K562 (cell line): ENCODE measurements around the gene NRSN2. TPM values are rescaled to one million over a fixed set of nuclear protein-coding genes. Genes with fewer than 3 reads are reported as not detected.

Source experiments
- ARID2 ChIP-seq: fragments of 450-650 bp; IDR thresholded peaks from 2 replicates; pipeline ENCODE4 v1.6.1; 2017; ENCODE audit warnings: antibody characterized with exemption, mild to moderate bottlenecking
- ATF7 ChIP-seq: fragments of 450-650 bp; IDR thresholded peaks from 2 replicates; pipeline ENCODE4 v1.7.1; 2014; ENCODE audit warnings: mild to moderate bottlenecking, moderate library complexity
- CC2D1A ChIP-seq: fragments of 450-650 bp; IDR thresholded peaks from 2 replicates; pipeline ENCODE4 v1.6.1; 2017; ENCODE audit warnings: mild to moderate bottlenecking
- CREM ChIP-seq: IDR thresholded peaks from 2 replicates; pipeline ENCODE4 v1.6.1; 2014; ENCODE audit warnings: antibody characterized with exemption, low read depth
- EP300 ChIP-seq: IDR thresholded peaks from 2 replicates; pipeline ENCODE4 v1.6.1; 2012; ENCODE audit warnings: low read length, improper control_type of control experiment
- GABPB1 ChIP-seq: sonication (generic); formaldehyde crosslinking; IDR thresholded peaks from 2 replicates; pipeline ENCODE4 v1.8.0; 2022; ENCODE audit warnings: mild to moderate bottlenecking, missing genetic modification reagents
- JUN ChIP-seq, 2 experiments: sonication (generic) in 1 of 2; formaldehyde crosslinking in 1 of 2; IDR thresholded peaks; 2 replicates each; pipeline versions ENCODE4 v1.6.1 to v1.8.0; 2012 to 2022; ENCODE audit warnings: borderline replicate concordance in 2 of 2, mild to moderate bottlenecking in 2 of 2, improper control_type of control experiment in 1 of 2, low read depth in 1 of 2, low read length in 1 of 2, missing genetic modification reagents in 1 of 2
- MAFF ChIP-seq: IDR thresholded peaks from 2 replicates; pipeline ENCODE4 v1.6.1; 2012; ENCODE audit warnings: low read length, improper control_type of control experiment
- NFIC ChIP-seq: fragments of 450-650 bp; IDR thresholded peaks from 2 replicates; pipeline ENCODE4 v1.6.1; 2017; ENCODE audit warnings: mild to moderate bottlenecking, inconsistent platforms
- POLR2AphosphoS5 ChIP-seq: IDR thresholded peaks from 2 replicates; pipeline ENCODE4 v1.6.1; 2011; ENCODE audit warnings: mild to moderate bottlenecking, low read depth, low read length, moderate library complexity; ENCODE audit not compliant: control insufficient read depth, insufficient read depth
- SP1 ChIP-seq: sonication (generic); formaldehyde crosslinking; IDR thresholded peaks from 2 replicates; pipeline ENCODE4 v1.8.1; 2022; ENCODE audit warnings: mild to moderate bottlenecking, missing genetic modification reagents
- ZBTB7A ChIP-seq: IDR thresholded peaks from 2 replicates; pipeline ENCODE4 v1.6.1; 2011; ENCODE audit warnings: low read depth, mild to moderate bottlenecking, low read length, moderate library complexity, borderline replicate concordance; ENCODE audit not compliant: control insufficient read depth
- ZNF146 ChIP-seq: IDR thresholded peaks from one replicate; pipeline ENCODE4 v1.6.1; 2018; ENCODE audit warnings: missing compliant biosample characterization; ENCODE audit not compliant: unreplicated experiment
- ZNF584 ChIP-seq: fragments of 200-800 bp; sonication (Bioruptor generic); IDR thresholded peaks from 2 replicates; pipeline ENCODE4 v1.6.1; 2016; ENCODE audit warnings: low read depth, mild to moderate bottlenecking, missing genetic modification characterization, missing compliant biosample characterization
- polyA plus RNA-seq, 8 experiments: library from polyadenylated mRNA; depleted of rRNA in 4 of 8; stranded (reverse) in 5 of 8; unstranded in 3 of 8; fragments of >200 nt; fragmentation: Nextera tagmentation in 2 of 8; fragmentation: Illumina TruSeq in 1 of 8; extraction: Ambion mirVana in 2 of 8; extraction: Trizol in 1 of 8; gene quantifications; 2 replicates each; pipeline versions ENCODE4 v1.2.1 to v1.2.3, GENCODE V29; 2011 to 2014; ENCODE audit warnings: inconsistent platforms in 1 of 8, missing spikeins in 1 of 8
- total RNA-seq, 7 experiments: library from RNA; depleted of rRNA in 6 of 7; stranded (reverse); fragments of >200 nt in 6 of 7; fragmentation: Illumina TruSeq in 2 of 7; extraction: Trizol in 2 of 7; gene quantifications; 2 replicates each; pipeline versions ENCODE4 v1.2.1 to v1.2.3, GENCODE V29; 2011 to 2021; ENCODE audit warnings: low replicate concordance in 1 of 7
- TF ChIP-seq, protein P1 (sequence below): fragments of 450-650 bp; formaldehyde crosslinking; IDR thresholded peaks from 2 replicates; pipeline ENCODE4 v1.4.0; 2020; ENCODE audit warnings: mild to moderate bottlenecking, moderate library complexity
- TF ChIP-seq, protein P2 (sequence below), 2 experiments: fragments of 450-650 bp; formaldehyde crosslinking in 1 of 2; IDR thresholded peaks; 2 replicates each; pipeline versions ENCODE4 v1.4.0 to v1.6.1; 2014 to 2020; ENCODE audit warnings: mild to moderate bottlenecking in 2 of 2, borderline replicate concordance in 1 of 2, low read depth in 1 of 2

Gene NRSN2
- total and polyA plus RNA-seq, 9 of the 15 experiments (the other 6 are each of a cell fraction or from before 2014, with no cell fraction given): 7.5 to 29.7 (median 11.1) TPM

- TF ChIP-seq MAFF: no peak
- TF ChIP-seq EP300: 0 out of 2 replicates have a peak, but pooled peaks have one; percentile 19
- TF ChIP-seq ZNF146 (CRISPR knock-in tag): no peak
- TF ChIP-seq, protein P1, sequence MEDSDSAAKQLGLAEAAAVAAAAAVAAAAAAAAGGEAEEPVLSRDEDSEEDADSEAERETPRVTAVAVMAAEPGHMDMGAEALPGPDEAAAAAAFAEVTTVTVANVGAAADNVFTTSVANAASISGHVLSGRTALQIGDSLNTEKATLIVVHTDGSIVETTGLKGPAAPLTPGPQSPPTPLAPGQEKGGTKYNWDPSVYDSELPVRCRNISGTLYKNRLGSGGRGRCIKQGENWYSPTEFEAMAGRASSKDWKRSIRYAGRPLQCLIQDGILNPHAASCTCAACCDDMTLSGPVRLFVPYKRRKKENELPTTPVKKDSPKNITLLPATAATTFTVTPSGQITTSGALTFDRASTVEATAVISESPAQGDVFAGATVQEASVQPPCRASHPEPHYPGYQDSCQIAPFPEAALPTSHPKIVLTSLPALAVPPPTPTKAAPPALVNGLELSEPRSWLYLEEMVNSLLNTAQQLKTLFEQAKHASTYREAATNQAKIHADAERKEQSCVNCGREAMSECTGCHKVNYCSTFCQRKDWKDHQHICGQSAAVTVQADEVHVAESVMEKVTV: peak; percentile 85
- TF ChIP-seq ATF7: peak; percentile 21; the same call in 1 of the 2 replicates
- no peak for TF ChIP-seq JUN (IDR thresholded peaks at IDR 0.05; ENCODE audit: borderline replicate concordance, low read depth, low read length)
- TF ChIP-seq JUN (CRISPR knock-in tag; IDR thresholded peaks at IDR 0.05; ENCODE audit: borderline replicate concordance): 0 out of 2 replicates have a peak, but pooled peaks have one; percentile 41
- TF ChIP-seq POLR2AphosphoS5: peak; percentile 18; the same call in 1 of the 2 replicates
- peak; percentile 31; the same call in 1 of the 2 replicates for TF ChIP-seq ZBTB7A
- peak; percentile 77 for TF ChIP-seq SP1 (CRISPR knock-in tag)
- TF ChIP-seq, protein P2, sequence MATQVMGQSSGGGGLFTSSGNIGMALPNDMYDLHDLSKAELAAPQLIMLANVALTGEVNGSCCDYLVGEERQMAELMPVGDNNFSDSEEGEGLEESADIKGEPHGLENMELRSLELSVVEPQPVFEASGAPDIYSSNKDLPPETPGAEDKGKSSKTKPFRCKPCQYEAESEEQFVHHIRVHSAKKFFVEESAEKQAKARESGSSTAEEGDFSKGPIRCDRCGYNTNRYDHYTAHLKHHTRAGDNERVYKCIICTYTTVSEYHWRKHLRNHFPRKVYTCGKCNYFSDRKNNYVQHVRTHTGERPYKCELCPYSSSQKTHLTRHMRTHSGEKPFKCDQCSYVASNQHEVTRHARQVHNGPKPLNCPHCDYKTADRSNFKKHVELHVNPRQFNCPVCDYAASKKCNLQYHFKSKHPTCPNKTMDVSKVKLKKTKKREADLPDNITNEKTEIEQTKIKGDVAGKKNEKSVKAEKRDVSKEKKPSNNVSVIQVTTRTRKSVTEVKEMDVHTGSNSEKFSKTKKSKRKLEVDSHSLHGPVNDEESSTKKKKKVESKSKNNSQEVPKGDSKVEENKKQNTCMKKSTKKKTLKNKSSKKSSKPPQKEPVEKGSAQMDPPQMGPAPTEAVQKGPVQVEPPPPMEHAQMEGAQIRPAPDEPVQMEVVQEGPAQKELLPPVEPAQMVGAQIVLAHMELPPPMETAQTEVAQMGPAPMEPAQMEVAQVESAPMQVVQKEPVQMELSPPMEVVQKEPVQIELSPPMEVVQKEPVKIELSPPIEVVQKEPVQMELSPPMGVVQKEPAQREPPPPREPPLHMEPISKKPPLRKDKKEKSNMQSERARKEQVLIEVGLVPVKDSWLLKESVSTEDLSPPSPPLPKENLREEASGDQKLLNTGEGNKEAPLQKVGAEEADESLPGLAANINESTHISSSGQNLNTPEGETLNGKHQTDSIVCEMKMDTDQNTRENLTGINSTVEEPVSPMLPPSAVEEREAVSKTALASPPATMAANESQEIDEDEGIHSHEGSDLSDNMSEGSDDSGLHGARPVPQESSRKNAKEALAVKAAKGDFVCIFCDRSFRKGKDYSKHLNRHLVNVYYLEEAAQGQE (IDR thresholded peaks at IDR 0.05; ENCODE audit: borderline replicate concordance): peak; percentile 87
- TF ChIP-seq, protein P2 (CRISPR knock-in tag; IDR thresholded peaks at IDR 0.05; ENCODE audit: low read depth): no peak
- peak; percentile 72 for TF ChIP-seq CREM
- TF ChIP-seq NFIC: 0 out of 2 replicates have a peak, but pooled peaks have one; percentile 5
- peak; percentile 45; the same call in 1 of the 2 replicates for TF ChIP-seq ARID2
- TF ChIP-seq ZNF584 (CRISPR knock-in tag): peak; percentile 41; the same call in 1 of the 2 replicates
- peak; percentile 85; the same call in 1 of the 2 replicates for TF ChIP-seq CC2D1A
- peak; percentile 49; the same call in 1 of the 2 replicates for TF ChIP-seq GABPB1 (CRISPR knock-in tag)
Observed at GRCh38 chr20:354298-354977, 7.5 kb downstream of the NRSN2 start (continued).
